ENCODE measurements around the gene NCOA6.
"Not testable (repeated sequence)": the region's sequence is repeated elsewhere in the genome, so short reads cannot be mapped to it uniquely, and the experiment has no call there.

The NCOA6 gene

DNA sequence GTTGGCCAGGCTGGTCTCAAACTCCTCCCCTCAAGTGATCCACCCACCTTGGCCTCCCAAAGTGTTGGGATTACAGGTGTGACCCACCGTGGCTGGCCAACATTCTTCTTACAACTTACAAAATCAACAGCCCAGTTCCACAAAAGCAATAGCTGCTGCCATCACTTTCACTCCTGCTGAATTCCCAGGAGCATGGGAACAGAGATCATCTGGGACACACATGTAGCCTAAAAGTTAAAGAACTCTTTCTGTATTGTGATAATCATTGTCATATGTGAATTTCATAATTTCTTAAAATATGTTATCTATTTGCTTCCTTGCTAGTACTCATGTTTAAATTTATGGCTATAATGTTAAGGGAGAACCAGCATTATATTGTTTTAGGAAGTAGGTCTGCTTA lies 51.7 kb downstream of the NCOA6 start:
- DNase-seq = no peak

DNA sequence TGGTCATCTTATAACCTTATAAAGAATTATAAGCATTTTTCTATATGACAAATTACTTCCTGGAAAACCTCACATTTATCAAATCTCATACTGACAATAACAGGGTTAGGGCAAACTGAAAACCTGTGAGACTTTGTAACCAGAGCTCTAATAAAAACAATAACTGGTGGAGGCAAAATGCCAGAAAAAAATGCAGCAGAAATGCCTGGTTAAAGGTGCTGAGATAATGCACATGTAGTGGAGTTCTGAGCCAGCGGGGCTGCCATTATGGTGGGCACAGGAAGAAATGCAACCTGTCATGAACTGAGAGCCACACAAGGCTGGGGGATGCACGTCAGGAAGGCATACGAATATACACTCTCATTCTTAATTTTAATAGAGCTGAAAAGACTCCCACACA lies 53.0 kb downstream of the NCOA6 start:
- no peak for DNase-seq

DNA sequence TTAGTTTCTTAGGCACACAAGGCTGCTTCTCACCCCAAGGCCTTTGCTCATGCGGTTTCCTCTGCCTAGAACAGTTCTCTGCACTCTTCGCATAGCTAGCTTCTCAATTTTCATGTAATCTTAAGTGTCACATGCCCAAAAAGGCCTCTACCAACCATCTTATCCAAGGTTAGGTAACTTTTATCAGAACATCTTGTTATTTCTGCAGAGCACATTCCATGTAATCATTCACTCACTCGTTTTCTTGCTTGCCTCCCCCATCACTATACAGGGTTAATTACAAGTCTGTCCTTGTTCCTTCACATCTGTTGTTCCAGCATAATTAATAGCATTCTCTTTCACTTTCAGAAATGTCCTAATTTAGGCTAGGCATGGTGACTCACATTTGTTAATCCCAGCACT lies 53.8 kb downstream of the NCOA6 start:
- DNase-seq = no peak

DNA sequence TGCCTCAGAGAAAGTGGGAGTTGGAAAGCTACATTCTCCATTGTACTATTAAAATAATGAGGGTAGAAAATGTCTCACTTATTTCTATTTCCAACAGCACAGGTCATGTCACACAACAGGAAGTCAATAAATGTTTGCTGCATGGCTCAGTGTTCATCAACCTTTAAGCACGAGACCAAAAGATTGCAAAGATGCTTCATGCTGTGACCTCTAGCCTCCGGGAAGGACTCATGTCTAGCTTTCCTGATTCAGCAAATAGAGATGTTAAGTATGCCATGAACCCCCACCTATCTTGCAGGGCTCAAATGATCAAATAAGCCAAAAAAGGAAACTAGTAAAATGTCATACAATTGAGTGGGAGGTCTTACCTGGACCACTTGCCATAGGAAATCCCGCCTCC lies 57.4 kb downstream of the NCOA6 start:
- DNase-seq = no peak

DNA sequence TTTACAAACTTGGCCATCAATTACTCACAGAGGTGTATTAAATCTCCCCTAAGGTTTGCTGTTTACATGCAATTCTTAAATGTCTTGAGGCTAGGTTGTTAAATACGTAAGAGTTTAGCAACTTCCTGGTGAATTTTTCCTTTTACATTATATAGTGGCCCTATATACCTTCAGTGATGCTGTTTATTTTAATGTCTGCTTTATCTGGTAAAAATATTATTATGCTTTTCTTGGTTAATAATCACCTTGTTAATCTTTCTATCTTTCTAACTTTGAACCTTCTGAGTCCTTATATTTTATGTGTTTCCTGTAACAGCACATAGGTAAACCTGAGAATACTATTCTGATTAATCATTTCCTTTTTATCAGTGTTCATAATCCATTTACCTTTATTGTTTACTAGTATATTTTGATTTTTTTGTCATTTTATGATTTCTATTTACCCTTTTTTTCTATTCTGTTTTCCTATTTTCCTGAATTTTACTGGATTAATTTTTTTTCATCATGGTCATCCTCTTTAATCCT lies 63.4 kb downstream of the NCOA6 start:
- DNase-seq = no peak

DNA sequence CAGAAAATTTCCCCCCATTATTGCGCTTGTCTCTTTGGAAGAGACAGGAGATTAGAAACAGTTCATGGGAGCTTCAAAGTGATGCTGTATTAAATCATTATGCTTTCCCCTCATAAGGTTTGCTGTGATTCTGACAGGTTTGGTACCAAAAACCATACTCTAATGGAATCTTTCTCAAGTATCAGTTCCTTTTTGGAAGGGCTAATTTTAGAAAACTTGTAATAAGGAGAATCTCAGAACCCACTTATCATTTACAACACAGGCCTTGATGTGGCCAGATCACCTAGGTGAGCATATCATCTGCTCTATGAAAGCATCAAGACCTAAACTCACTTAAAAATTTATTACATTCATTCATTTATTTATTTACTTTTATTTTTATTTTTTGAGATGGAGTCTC lies 70.1 kb downstream of the NCOA6 start:
- DNase-seq = no peak

DNA sequence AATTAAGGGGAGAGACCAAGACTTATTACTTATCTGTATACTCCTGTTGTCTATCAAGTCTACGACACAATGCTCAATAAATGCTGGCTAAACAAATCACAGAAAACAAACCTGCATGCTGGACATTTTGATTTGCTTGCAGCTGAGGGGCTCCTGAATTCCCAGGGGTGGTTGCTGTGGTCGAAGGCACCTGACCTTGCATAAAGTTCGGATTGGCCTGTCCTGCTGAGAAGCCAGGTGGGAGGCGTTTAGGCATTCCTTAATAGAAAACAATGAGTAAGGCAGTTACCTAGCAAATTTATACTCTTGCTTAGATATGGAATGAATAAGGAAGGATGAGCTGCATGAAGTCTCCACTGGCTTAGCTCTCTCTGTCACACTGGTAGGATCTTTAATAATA lies 70.8 kb downstream of the NCOA6 start:
- no peak for DNase-seq

DNA sequence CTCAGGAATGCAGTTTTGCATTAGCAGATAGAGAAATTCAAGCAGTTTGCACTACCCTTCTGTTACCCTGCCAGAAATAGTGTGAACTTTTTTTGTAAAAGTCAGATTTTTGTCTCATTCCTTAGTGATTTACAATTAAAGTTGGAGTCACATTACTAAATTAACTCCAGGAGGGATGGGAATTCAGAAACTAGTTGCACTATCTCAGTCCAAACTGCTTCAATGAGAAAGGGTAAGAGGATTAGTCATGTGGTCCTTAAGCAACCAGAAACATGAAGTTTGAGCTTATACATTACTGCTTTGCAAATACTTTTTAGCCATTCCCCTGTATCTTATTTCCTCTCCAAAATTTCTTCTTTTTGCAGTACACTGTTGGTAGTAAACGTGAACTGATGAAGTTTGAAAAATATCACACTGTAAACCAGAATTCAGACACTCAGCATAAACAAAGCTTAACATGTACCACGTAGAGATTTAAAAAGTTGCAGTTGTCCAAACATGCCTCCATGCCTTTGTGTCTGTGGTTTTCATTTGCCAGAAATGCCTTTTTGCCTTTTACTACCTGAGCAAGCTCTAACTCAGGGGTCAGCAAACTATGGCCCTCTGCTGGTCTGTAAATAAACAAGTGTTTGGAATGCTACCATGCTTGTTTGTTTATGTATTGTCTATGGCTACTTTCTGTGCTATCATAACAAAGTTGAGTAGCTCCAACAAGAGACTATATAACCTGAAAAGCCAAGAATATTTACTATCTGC lies 71.6 kb downstream of the NCOA6 start:
- DNase-seq = no peak

DNA sequence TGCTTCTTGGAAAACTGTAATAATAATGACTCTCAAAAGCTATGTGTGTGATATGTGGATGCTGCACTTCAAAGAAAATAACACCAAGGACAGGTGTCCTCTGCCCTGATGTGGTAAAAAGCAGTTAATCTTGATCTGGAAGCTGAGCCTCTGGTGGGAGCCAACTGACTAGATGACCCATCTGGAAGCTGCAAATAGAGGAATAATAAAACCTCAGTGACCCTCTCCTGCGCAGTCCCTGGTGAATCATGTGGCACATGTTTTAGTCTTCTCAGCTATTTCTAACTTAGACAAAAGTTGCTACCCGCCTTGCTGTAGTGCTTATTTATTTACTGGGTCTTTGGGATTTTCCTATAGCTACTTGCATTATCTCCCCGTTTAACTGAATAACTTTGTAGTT lies 74.0 kb downstream of the NCOA6 start:
- DNase-seq = no peak

DNA sequence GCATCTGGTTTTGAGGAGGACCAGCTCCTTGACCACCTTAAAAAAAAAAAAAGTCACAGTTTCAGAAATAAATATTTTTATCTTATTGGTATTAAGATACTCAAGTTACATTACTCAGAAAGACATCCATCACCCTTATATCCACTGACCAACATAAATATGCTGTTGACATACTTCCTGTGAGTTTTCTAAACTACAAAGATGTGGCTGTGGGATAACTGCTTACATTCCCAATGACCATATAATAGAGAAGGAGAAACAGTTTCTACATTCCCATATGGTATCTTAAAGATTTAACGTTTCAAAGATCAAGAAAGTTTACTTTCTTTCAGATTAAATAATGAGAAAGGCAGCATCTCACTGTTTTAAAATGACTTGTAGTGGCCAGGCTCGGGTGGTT lies 75.0 kb downstream of the NCOA6 start:
- DNase-seq = no peak

DNA sequence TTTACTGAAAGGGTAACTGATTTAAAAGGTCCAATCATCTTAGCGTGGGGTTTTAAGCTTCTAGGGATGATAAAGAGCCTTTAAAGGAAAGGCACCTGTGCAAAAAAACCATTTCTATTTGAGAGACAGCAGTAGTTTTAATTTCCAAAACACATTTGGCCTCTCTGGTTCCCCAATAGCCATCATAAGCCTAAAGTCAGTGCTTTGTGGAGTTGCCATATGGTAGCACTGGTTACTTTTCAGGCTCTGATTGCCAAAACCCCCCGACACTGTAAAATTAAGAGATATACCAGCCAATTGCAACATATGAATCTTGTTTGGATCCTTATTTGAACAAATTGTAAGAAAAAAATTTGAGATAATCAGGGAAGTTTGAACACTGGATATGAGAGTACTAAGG lies 76.7 kb downstream of the NCOA6 start:
- no peak for DNase-seq

DNA sequence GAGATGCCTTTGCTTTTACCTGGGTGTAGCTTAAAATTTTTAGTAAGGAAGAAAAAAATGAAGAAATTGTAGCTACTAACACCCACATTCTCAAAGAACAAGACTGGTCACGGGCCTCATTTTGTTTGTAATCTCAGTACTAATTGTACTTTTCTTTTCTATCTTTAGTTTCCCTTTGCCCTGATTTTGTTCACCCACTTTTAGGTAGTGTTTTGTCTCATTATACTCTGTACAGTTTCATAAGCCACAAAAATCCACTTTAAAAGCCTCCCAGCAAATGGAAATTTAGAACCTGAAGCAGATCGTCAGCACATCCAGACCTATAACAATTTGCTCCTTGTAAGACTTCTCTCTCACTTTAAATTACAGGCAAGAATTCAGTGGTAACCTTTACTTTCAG lies 78.0 kb downstream of the NCOA6 start:
- no peak for DNase-seq

DNA sequence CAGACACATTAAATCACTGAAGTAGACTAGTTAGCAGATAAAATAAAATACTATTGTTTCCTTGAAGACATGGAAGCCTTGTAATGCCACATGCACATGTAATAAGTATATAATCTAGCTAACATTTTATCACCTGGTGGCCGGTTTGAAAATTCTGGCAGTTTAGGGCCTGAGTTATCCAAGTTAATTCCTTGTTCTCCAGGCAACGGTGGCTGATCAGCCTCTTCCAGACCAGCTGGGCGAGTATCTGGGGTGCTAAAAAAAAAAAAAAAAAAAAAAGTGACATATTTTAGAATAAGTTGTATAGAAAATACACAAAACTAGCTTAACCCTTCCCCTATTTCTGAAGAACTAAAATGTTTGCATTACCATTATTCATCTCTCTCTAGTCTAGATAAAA lies 78.8 kb downstream of the NCOA6 start:
- no peak for DNase-seq

DNA sequence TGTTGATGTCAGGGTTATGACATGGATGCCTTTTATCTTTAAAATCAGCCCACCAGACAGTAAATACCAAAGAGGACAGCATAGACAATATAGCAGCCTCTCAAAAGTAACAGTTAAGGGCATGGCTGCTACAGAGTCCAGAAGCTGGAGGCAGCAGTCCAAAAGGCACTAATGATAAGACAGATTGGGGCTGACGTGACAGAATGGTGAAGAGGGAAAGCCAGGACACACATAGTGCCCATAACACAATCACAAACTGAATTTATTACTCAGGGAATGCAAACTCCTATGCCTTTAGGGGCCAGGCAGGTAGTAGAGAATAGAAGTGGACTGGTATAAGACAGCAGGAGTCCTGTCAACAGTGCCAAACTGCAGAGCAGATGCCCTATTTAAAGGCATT lies 80.6 kb downstream of the NCOA6 start:
- no peak for DNase-seq

DNA sequence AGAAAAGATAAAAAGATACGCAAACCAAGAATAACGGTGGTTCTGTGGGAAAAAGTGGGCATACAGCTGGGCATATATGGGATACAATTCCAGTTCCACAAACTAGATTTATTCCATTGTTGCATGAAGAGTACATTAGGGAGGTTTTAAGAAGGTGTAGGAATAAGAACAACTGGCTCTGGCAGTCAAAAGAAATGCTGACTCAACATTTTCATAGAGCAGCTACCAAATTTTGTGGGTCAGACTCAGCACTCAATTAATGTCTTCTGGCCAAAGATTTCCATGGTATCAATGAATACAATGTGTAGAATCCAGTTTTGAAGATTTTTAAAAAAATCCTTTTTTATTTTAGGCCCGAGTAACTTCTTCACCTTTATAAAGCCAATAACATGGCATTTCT lies 81.1 kb downstream of the NCOA6 start:
- DNase-seq = no peak

DNA sequence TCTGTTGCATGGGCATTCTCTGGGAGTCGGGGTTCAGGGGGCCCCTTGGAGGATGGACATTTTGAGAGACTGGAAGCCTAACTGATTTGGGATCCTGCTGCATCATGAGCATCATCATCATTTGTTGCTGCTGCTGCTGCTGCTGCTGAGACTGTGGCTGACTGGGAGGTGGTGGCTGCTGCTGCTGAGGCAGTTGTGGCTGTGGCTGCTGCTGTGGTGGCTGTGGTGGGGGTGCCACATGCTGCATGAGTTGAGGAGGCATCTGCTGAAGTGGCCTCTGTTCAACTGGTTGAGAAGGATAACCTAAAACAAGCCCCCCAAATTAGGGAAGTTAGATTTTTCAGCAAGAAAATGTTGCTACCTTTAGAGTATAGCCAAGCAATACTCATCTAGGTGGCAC lies 82.4 kb downstream of the NCOA6 start:
- no peak for DNase-seq

DNA sequence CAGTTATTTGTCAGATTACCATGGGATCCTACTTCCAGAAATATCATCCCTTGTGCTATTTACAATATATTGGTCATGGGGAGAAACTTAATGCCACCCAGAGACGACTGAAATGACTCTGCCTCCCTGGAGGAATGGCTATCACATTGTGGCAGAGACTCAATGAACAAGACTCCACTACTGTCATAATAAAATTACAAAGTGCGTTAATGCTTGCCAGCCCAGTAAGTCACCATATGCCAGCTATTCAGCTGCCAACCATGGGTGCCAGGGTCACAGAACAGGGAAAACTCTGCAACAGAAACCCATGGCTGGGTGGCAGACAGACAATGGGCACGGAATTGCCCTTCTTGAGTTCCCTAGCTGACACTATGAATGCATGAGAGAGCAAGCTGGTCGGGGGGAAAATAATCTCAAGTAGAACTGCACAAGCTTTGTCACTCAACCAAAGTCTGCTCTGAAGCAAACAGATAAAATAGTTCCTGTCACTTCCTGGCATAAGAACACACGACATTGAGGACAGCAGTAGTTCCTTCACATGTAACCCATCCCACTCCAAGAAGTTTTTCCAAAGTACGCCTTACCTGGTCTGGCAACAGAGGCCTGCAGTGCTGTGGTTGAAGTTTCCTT lies 89.2 kb downstream of the NCOA6 start:
- peak; percentile 74 for DNase-seq

DNA sequence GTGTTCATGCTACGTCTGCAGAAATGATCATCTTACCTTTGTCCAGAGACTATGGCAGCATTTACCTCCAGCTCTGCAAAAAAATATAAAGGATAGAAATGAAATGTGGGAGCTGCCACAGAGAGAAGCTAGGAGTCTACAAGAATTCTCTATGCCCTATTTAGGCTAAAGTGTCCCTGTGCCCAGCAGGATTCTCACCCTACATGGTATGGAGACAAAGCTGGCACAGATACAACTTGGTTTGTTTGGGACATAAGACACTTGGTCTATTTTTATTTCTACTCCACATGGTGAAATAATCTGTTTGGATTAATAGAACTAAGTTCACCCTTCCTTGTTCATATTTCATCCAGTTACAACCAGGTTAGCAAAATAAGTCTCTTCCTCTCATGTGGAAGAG lies 92.9 kb downstream of the NCOA6 start:
- DNase-seq = no peak

DNA sequence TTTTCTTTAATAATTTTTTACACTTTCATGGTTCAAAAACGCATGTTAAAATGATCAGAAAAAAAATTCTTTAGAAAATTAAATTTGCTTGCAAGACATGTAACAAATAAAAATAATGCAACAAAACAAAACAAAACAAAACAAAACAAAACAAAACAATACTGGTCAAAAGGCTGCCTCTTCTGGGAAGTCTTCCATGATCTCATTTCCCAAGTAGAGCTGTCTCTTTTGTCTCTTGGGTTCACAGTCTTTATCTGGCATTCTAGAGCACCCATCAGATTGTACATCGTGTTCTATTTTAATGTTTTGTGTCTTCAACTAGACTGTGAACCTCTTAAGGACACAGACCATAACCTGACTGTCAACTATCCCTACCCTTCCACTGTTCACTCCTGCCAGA lies 96.0 kb downstream of the NCOA6 start:
- DNase-seq = no peak

DNA sequence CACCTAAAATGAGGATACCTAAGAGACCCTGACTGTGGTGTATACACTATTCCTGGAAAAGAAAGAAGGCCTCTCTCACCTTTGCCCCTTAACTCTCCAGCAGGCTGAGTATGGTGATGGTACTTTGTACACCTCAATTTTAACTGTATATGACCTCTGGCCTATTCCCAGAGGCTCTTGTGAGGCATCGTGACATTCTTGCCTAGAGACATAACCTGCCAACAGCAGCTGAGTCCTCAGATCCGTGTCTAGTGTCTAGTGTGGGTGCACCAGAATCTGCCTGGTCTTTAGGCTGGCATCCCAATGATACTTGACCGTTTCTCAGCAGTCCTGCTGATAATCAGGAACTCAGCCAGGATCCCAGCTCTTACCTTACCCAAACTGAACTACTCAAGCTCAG lies 101.3 kb downstream of the NCOA6 start:
- DNase-seq = no peak

DNA sequence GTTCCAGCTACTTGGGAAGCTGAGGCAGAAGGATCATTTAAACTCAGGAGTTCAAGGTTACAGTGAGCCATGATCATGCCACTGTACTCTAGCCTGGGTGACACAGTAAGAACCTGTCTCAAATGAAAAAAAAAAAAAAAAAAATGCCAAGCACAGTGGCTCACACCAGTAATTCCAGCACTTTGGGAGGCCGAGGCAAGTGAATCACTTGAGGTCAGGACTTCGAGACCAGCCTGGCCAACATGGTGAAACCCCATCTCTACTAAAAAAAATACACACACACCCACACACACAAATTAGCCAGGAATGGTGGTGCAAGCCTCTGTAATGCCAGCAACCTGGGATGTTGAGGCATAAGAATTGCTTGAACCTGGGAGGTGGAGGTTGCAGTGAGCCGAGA lies 102.9 kb downstream of the NCOA6 start:
- DNase-seq = not testable (repeated sequence)

DNA sequence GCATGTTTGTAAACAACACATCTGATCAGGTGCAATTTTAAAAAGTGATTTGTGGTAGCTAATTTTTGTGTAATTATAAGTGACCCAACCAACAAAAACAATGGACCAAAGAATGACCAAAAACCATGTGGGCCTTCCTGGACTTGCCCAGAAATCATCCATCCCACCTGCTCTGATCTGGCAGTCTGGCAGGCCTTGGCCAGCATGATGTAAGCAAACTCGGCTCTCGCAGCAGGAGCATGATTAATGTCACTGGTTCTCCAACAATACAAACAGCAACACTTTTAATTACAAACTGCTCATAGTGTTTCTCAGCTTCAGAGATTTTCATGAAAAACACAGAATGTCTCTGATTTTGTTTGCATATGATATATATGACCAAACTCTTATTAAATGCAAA lies 105.2 kb downstream of the NCOA6 start:
- DNase-seq = no peak

DNA sequence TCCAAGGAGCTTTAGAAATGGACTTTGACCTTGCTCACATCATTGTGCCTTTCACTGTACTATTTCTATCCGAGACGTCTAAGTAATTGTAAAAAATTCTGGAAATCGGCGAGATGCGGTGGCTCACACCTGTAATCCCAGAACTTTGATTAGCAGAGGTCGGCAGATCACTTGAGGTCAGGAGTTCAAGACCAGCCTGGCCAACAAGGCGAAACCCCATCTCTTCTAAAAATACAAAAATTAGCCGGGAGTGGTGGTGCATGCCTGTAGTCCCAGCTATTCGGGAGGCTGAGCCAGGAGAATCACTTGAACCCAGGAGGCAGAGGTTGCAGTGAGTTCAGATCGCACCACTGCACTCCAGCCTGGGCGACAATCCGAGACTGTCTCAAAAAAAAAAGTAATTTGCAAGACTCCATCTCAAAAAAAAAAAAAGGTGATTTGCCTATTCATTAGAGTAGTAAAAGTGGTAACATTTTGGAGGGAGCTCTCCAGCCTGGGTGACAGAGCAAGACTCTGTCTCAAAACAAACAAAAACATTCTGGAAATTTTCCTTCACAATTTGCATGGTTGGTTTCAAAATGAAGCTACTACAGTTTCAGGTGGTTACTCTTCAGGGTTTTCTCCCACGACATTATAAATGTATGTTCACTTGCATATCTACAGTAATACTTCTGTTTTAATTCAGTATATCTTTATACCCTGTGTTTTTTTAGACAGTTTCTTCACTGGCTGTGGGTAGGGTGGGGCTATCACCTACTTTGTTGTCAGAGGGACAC lies 106.0 kb downstream of the NCOA6 start:
- DNase-seq = not testable (repeated sequence)

All from NCI-H1694 (cell line).